T-helper 9 cell (primary cell): ENCODE measurements around the gene MBTPS2.
"Not testable (repeated sequence)": the region's sequence is repeated elsewhere in the genome, so short reads cannot be mapped to it uniquely, and the experiment has no call there.

Experiments
- DNase-seq: peaks from one replicate; pipeline ENCODE4 v3.0.0-alpha.2; 2020
- total RNA-seq, 2 donors: gene quantifications; one replicate each; lab custom pipeline; 2026; lab: John Stamatoyannopoulos, UW

MBTPS2 gene
- total RNA-seq: 3.4 to 5.6 reads per million in 2 donors

DNA sequence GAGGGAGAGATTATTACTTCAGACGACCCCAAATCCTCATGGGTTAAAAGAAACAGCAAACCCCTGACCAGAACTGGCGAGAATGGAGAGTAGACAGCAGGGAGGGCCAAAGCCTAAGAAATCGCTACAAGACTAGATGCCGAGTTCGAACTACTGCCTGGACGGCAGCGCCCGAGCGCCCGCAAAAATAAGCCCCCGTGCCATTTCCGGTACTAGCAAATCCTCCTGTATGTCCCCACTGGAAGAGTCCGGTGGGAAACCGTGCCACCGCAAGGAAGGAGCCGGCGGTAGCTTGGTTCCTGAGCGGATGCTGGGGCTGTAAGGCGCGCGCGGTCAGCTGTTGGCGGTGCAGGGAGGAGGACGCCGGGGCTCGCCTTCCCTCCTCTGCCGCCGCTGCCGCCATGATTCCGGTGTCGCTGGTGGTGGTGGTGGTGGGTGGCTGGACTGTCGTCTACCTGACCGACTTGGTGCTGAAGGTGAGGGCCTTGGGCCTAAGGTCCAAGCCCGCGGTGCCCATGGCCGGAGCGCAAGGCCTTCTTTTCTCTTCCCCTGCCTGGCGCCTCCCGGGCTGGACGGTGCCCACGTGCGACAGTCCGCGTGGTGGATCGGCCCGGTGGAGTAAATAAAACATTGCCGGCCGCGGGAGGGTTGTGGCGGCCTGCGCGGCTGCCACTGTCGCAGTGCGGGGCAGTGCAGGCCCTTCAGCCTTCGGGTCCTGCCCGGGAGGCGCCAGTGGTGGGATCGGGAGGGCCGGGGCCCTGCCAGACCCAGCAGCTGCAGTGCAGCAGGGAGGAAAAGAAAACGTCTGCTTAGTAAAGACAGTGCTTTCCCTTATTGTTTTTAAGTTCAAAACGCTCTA, at the start of gene MBTPS2:
TSS of gene MBTPS2 (plus strand) at position 284 of the 859 bp plus-strand sequence. CDS start at position 402, 118 bp downstream.
- peak; percentile 64 for DNase-seq

DNA sequence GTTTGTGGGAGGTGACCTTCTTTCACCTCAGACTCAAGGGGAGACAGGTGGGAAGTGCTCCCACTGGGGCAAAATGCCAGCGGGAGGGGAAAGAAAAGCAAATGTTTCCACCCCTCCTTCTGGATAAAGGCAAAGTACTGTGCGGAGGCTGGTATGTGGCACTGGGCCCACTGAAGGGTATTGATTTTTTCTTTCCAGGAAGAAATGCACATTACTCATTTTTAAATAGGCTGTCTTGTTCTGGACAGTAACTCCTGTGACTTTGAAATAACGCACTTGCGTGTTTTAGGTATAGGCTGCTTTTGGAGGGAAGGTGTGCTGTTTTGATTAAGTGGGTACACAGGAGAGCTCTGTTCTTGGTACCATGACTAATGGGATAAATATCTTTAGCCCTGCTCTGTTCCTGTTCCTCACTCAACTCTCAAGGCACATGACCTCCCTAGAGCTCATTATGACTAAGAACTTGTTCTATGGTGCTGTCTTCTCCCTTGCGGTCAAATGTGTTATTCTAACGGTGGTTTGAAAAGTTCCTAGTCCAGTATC, 40.7 kb upstream of the MBTPS2 start:
- no peak for DNase-seq

DNA sequence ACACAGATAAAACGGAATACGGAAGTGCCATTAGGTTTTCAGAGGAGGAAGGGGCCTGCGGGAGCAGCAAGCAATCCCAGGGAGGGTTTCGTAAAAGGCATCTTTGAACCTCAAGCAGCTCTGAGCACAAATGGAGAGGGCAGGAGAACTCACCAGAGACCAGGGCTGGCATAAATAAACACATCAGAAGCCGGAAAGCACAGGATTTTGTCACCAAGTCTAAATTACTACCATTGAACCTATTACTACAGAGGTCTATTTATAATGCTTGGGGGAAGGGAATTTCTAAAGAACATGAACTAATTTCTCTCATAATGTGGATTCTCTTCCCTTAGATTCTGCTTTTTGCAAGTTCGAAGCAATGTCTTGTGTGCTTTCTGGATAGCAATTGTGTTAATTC, 39.6 kb upstream of the MBTPS2 start:
- no peak for DNase-seq

DNA sequence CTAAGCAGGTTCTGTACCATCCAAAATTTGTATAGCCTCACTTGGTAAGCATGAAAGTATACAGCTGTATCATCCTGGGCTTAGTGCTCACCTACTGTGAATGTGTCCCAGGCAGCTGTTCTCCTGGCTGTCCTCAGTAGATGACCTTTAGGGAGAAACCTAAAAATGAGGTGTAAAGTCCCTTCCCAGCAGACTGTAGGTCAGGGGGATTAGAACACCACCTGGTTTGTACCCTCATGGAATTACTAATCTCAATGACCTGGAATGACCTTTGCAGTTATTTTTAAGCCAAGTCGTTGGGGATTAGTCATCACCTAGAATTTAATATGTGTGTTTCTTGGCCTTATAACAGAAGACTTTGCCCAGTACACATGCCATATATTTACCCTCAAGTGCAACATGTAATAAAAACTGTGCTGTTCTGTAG, 39.1 kb upstream of the MBTPS2 start:
- DNase-seq: no peak

DNA sequence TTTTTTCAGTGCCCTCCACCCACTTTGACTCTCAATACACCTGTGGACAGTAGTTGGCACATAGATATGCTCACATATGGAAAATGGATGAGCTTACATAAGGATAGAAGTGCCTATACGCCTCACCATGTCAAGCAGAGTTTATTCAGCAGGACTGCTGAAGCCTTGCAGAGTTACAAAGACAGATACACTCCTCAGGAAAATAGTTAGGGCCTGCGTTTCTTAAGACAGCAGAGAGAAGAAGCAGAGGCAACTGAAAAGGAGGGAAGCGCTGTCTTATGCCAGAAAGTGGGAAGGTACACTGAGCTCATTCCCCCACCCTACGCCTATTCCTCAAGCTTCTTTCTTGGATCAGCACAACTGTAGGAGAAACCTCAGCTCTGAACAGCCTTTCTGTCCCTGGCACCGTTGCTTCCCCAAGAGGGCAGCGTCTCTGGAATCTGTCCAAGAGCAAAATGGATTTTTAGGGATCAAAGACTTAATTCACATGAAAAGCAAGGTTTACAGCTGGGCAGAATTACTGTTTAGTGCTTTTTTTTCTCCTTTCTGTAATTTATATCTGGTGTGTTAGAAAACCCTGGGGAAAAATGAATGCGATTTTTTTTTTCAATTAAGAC, 37.3 kb upstream of the MBTPS2 start:
- no peak for DNase-seq

DNA sequence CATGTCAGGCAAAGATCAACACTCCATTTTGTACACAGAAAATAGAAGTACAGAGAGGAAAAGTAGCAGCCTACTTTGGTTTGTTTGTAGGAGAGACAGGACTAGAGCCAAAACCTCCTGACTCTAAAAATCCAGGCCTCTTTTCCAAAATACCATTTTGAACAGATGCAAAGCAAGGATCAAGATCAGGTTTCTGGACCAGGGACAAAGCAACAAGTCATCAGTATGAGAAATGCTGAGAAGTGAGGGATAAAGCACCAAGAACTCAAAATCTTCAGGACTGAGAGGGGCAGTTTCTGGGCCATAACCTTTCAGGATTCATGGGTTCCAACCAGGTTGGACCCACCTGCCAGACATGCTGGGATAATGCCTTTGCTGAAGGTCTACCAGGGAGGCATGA, 36.6 kb upstream of the MBTPS2 start:
- no peak for DNase-seq

DNA sequence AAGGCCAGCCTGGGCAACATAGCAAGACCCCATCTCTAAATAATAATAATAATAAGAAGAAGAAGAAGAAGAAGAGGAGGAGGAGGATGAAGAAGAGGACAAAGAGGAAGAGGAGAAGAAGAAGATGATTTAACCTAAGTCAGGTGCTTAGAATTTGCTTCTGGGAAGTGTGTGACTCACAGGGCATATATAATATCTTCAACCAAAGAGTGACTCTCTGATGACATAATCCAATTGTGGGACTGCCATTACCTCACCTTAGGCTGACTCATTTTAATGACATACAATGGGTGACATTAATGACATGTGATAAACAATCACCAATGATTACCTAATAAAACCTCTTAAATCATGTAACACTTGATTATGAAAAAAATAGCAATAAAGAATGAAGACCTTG, 32.7 kb upstream of the MBTPS2 start:
- DNase-seq: no peak

DNA sequence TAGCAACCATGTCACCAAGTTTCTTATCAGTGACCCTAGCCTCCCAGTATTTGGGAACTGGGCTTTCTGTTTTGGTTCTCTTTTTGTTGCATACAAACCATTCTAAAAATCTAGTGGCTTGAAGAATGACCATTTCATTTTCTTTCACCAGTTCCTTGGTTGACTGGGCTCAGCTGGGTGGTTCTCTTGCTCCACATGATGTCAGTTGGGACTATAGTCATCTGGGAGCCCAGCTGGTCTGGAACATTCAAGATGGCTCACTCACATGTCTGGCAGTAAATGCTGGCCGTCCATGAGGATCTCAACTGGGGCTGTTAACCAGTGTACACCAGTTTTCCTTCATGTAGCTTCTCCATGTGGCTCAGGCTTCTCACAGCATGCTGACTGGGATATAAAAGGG, 27.6 kb upstream of the MBTPS2 start:
- no peak for DNase-seq

DNA sequence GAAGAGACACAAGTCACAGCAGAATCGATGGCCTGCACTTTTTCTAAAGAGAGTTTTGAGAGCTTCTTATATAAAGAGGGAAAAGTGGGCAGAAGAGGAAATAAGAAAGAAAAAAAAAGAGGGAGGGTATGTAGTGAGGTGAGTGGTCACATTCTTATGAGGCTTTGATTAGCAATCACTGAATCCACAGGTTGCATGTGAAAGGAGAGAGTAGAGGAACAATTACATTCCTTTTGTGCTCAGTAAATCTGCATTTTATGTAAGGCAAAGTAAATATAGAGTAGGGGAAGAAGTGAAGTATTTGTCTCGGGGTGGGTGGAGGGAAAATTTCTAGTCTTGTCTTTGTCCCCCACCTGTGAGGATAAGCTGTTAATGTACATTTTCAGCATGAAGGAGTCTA, 26.8 kb upstream of the MBTPS2 start:
- no peak for DNase-seq

DNA sequence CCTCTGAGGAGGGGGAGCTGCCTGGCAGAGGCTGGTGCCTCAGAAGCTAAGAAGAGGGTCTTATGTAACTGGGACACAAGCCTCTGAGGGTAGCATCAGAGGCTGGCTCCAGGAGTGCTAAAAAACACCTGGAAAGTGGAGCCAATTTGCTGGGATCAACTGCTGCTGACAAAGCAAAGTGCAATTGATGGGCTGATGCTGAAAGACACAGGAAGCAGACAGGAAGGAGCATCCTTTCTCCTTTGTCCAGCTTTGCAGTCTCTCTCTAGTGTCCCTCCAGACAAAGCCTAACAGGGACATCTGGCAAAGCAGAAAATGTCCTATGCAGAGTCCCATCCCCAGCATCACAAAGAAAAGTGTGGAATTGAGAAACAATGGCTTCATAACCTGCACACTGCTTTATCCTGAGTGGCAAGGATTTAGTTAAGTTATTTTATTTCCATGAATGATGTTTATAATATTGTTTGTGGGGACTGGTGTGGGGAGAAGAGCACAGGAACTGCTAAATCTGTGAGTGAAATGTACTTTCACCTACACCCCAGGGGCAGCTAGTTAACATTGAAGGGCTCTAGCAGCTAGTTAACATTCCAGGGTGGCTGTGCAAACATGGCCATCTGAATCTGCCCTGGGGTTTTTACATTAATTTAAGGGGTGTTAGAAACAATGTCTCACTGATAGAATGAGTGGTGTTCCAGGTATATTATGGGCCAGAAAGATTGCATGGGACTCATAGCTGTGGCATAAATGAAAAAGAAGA, 25.6 kb upstream of the MBTPS2 start:
- no peak for DNase-seq

- DNase-seq: no peak
Observed at GRCh38 chrX:21816136-21816535, 23.3 kb upstream of the MBTPS2 start.

DNA sequence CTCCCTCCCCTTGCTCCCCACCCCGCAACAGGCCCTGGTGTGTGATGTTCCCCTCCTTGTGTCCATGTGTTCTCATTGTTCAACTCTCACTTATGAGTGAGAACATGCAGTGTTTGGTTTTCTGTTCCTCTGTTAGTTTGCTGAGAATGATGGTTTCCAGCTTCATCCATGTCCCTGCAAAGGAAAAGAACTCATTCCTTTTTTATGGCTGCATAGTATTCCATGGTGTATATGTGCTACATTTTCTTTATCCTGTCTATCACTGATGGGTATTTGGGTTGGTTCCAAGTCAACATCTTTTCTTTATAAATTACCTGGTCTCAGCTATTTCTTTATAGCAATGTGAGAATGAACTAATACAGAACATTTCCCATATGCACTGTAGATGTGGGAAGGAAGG, 19.2 kb upstream of the MBTPS2 start:
- not testable (repeated sequence) for DNase-seq

GRCh38 chrX:21821875-21822274, 17.5 kb upstream of the MBTPS2 start:
- DNase-seq: no peak

DNA sequence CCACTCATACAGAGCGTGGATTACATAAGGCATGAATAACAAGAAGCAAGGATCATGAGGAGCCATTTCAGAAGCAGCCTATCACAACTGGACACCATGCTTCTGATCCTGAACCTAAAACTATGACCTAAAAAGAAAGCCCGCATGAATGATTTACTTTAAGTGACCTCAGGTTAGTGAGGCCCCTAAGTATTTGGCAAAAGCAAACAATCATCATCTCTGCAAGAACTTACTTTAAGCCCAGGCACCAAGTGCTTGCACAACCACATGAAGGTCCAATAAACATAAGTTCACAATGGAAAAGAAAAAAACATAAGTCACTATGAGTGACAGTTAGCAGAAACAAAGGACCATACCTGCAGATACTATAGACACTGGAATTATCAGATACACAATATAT, 7.9 kb upstream of the MBTPS2 start:
- no peak for DNase-seq

GRCh38 chrX:21837056-21837455, 2.4 kb upstream of the MBTPS2 start:
- DNase-seq: no peak

DNA sequence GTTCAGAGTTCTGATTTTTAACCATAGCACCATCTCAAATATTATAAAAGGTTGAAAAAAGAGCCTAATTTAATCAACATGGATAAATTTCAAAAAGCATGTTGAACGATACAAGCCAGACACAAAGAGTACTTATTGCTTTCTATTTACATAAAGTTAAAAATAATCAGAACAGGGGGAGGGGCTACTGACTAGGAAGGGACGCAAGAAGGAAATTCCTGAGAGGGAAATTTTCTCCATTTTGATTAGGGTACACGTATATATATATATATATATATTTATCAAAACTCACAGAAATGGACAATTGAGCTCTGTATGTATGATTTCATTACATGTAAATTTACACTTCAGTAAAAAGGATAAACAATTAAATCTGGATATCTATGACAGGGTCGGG, 482 bp upstream of the MBTPS2 start:
- no peak for DNase-seq

- DNase-seq: no peak
Observed at GRCh38 chrX:21840193-21840545, 752 bp downstream of the MBTPS2 start.

DNA sequence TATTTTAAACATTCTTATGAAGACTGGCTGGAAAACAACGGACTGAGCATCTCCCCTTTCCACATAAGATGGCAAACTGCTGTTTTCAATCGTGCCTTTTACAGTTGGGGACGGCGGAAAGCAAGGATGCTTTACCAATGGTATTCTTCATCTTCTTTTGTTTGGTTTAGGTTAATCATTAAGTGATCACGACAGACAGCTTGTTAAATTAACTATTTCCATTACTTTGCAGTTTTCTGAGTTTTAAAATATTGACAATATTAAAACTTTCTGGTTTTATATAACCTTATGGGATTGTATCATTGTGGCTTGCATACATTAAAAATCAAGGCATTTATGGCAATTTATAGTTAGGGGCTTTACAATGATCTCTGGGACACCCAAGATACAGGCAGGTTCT, 3.8 kb downstream of the MBTPS2 start:
- no peak for DNase-seq

- DNase-seq: no peak
Observed at GRCh38 chrX:21845096-21845495, 5.7 kb downstream of the MBTPS2 start.

- DNase-seq: no peak
Observed at GRCh38 chrX:21847342-21847741, 7.9 kb downstream of the MBTPS2 start.

DNA sequence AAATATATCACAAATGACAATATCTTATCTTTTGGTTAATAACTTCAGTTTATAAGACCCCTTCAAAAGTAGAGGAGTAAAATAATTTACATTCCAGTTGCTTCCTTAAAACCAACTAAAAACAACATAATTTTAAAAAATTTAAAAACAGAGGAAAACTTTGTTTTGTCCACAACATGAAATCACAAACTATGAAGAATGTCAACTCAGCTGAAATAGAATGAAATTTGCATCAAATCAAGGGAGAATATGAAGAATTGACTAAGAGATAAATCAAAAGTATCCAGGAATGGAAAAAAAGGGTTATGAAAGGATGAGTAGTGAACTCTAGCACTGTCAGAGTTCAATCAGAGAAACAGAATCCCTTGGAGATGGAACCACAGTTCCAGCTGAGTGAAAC, 14.2 kb downstream of the MBTPS2 start:
- no peak for DNase-seq

DNA sequence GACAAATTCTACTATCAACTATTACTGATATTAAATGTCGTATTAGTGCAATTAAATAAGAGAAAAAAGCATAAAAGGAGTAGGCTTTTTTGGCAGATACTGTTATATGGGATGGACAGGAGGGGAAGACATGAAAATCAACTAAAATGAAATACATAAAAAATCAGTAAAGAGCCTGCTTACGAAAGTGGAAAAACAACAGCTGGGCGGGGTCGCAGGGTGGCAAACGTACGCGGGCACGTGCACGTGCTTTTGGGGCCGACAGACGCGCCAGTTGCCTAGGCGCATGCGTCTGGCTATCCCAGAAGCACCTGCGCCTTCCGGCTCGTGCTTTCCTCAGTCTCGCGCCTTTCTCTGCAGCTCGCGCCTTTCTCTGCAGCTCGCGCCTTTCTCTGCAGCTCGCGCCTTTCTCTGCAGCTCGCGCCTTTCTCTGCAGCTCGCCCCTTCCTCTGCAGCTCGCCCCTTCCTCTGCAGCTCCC, 16.6 kb downstream of the MBTPS2 start, which contains the start of gene YY2:
TSS of gene YY2 (plus strand) at position 51 of the 479 bp plus-strand sequence. CDS start 498 bp downstream, outside the sequence.
- no peak for DNase-seq

GRCh38 chrX:21856504-21856903, 17.1 kb downstream of the MBTPS2 start:
- DNase-seq: no peak
